ENCODE measurements around the gene TANGO2. TPM values are rescaled to one million over a fixed set of nuclear protein-coding genes. Genes with fewer than 3 reads are reported as not detected.

TANGO2 gene
- total RNA-seq, 4 donors from 2014 or later = 24.3 to 46.7 (median 37.5) TPM

GRCh38 chr22:19980766-19981165 is 40.1 kb upstream of the TANGO2 start:
- TF ChIP-seq CTCF (IDR thresholded peaks at IDR 0.05; ENCODE audit: low read depth) = no peak

GRCh38 chr22:19981171-19981960 is 39.5 kb upstream of the TANGO2 start:
- TF ChIP-seq CTCF (IDR thresholded peaks at IDR 0.05; ENCODE audit: low read depth) = no peak

GRCh38 chr22:19981961-19982920 is 38.7 kb upstream of the TANGO2 start:
- no peak for TF ChIP-seq CTCF (IDR thresholded peaks at IDR 0.05; ENCODE audit: low read depth)

DNA sequence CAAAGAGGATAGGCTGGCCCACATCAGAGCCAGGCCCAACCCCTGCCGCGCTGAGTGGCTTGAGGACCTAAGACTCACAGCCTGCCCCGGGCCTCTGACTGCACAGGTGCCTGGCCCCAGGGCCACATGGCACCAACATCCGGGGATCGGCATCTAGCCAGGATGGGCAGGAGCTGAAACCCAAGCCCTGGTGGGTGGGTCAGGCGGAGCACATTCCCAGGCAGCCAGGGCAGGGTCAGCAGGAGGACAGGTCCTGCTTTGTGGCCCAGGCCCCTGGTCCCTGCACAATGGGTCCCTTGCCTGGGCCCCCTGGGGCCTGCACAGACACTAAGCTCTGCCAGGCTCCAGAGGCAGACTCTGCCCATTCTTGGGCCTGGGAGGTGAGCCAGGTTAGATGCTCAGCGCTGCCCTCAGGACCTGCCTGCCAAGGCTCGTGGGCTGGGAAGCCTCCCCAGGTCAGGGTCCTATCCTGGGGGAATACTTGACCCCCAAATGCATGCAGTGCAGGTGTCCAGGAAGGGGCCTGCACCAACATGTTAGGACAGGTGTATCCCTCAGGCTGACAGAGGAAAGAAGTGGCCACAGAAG is 37.8 kb upstream of the TANGO2 start:
- TF ChIP-seq CTCF (IDR thresholded peaks at IDR 0.05; ENCODE audit: low read depth) = no peak

DNA sequence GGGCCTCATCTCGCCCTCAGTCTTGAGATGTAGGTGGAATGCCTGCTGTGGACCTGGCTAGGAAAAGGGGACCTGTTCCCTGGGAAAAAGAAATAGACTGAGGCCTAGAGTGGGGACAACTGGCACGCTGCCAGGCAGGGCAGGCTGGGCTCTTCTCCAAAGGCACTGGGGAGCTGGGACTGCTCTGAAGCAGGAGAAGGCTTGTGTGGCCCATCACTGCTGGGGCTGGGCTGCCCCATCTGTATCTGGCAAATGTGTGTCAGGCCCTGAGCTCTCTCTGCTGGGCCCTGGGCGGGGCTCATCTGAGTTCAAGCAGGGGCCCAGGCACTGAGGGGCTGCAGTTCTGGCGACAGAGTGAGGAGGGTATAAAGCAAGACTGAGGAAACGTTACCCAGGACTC is 37.2 kb upstream of the TANGO2 start:
- no peak for TF ChIP-seq CTCF (IDR thresholded peaks at IDR 0.05; ENCODE audit: low read depth)

DNA sequence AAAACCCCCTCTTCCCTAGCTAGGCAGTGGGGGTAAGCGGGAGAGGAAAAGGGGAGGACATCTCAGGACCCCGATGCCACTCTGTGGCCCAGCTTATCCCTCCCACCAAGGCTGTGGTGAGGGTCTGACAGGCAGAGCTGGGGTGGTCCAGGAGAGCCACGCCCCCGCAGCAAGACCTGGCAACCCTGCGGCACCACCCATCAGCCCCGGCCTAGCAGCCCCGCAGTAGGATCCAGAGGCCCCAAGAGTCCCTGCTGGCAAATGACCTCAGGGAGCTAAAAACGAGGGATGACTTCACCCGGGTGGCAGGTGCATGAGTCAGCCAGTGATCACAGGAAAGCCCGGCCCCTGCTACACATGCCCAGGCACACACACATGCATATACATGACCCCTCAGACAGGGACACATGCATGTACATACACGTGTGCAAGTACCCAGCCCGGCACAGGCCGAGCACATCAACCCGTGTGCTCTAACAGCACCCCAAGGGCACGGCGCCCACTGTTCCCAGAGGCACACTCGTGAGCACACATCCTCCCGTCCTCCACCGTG is 36.6 kb upstream of the TANGO2 start:
- TF ChIP-seq CTCF (IDR thresholded peaks at IDR 0.05; ENCODE audit: low read depth) = no peak
